MCF 10A (cell line): ENCODE data around the gene CBX4. TPM values are rescaled to one million over a fixed set of nuclear protein-coding genes. Genes with fewer than 3 reads are reported as not detected.

ENCODE experiments used
- BruUV-seq: library from RNA; stranded (reverse); fragments of 400-500 nt; replicated peaks from 2 replicates; lab custom pipeline; 2021; lab: Mats Ljungman, UMichigan
- CTCF ChIA-PET: fragments of 300-600 bp; sonication (Branson Sonifier 250); formaldehyde crosslinking; extraction: SDS; loops from one replicate; lab custom pipeline; 2021; ENCODE audit warnings: antibody characterized with exemption, inconsistent platforms; lab: Yijun Ruan, JAX
- POLR2A ChIA-PET: fragments of 300-600, 350-650 bp; sonication (Branson Sonifier 250); formaldehyde crosslinking; extraction: SDS; loops from one replicate; lab custom pipeline; 2020; ENCODE audit warnings: antibody characterized with exemption, inconsistent platforms; lab: Yijun Ruan, JAX
- DNase-seq: peaks from one replicate; pipeline ENCODE4 v3.0.0-alpha.2; 2018; ENCODE audit not compliant: unreplicated experiment
- H3K27ac Mint-ChIP-seq: one replicate; pipeline ENCODE4 v1.8.0; 2022; ENCODE audit warnings: mild to moderate bottlenecking, low read depth, mixed read lengths; ENCODE audit not compliant: unreplicated experiment
- H3K27me3 Mint-ChIP-seq: one replicate; pipeline ENCODE4 v1.8.0; 2022; ENCODE audit warnings: mixed read lengths; ENCODE audit not compliant: insufficient read depth, unreplicated experiment
- H3K36me3 Mint-ChIP-seq: one replicate; pipeline ENCODE4 v1.8.0; 2022; ENCODE audit warnings: mild to moderate bottlenecking, moderate library complexity, mixed read lengths; ENCODE audit not compliant: insufficient read depth, unreplicated experiment
- H3K4me1 Mint-ChIP-seq: one replicate; pipeline ENCODE4 v1.8.0; 2022; ENCODE audit warnings: mixed read lengths; ENCODE audit not compliant: insufficient read depth, unreplicated experiment
- H3K4me3 Mint-ChIP-seq: one replicate; pipeline ENCODE4 v1.8.0; 2022; ENCODE audit warnings: mild to moderate bottlenecking, moderate library complexity, mixed read lengths; ENCODE audit not compliant: unreplicated experiment
- H3K9me3 Mint-ChIP-seq: one replicate; pipeline ENCODE4 v1.8.0; 2022; ENCODE audit warnings: mixed read lengths; ENCODE audit not compliant: unreplicated experiment
- intact Hi-C: fragments of 100-400 bp; cut with micrococcal nuclease; formaldehyde crosslinking; loops from 2 replicates; pipeline ENCODE4 v1.14.1; 2022
- total RNA-seq: library from RNA; stranded (reverse); gene quantifications from 2 replicates; pipeline ENCODE4 v1.2.3, GENCODE V29; 2022
- TF ChIP-seq, protein P1 (sequence below): fragments of 200-600 bp; IDR thresholded peaks from one replicate; pipeline ENCODE4 v1.8.0; 2022; ENCODE audit warnings: antibody characterized with exemption, mild to moderate bottlenecking; ENCODE audit not compliant: unreplicated experiment

Gene CBX4
- total RNA-seq, 1 experiment from 2014 or later: 89.7 TPM

DNA sequence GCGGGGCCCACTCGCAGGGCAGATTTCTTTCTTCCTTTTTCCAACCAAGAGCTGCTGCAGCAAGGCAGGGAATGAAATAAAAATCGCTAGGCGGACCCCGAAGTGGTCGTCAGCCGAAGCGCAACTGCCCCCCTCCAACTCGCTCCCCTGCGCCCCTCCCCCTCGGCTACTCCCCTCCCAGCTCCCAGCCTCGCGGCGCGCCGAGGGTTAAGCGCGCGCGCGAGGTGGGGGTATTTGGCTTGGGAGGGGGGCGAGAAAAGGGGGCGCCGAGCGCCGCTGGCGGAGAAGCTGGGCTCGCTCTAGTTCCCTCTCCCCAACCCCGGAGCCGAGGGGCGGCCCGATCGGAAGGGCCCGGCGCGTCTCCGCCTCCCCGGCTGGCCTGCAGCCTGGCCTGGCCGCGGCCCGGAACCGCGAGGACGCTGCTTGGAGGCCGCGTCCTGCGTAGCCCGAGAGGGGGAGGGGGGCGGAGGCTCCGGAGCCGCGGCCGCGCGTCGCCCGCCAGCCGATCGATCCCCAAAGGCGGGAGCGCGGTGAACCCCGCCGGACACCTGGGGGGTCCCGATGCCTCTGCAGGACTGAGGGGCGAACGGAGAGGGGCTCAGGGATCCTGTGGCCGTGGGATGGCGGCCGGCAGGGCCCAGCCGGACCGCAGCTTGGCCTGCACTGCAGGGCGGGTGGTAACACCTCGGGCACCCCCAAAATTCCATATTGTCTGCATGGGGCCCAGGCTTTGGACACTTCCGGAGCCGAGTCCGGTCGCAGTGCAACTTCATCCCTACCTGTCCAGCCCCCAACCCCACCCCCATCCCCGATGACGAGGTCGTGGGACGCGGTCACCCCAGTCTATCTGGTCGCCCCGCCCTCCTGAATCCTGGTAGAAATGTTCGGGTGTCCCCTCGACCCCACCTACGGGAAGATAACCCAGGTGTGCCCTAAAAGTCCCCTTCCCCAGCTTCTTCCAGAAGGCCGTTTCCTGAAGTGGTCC is 4.9 kb upstream of the CBX4 start:
- Mint-ChIP-seq H3K4me3 (no peak overlapping the region), H3K9me3 (no peaks in the 10 kb centered on the region), H3K4me1 (no peaks in the 10 kb centered on the region), H3K36me3 (no peaks in the 10 kb centered on the region), H3K27me3 (peaks cover 11% of the 10 kb centered on the region), H3K27ac (no peak overlapping the region)
- CTCF ChIA-PET: interaction anchor here (1.2 kb wide), 1 partner anchor 72 kb away, joined by 3 read pairs; no protein-coding TSS in a partner anchor
- intact Hi-C loops: no loop called here
- BruUV-seq: no TSS peak
- TF ChIP-seq, protein P1, sequence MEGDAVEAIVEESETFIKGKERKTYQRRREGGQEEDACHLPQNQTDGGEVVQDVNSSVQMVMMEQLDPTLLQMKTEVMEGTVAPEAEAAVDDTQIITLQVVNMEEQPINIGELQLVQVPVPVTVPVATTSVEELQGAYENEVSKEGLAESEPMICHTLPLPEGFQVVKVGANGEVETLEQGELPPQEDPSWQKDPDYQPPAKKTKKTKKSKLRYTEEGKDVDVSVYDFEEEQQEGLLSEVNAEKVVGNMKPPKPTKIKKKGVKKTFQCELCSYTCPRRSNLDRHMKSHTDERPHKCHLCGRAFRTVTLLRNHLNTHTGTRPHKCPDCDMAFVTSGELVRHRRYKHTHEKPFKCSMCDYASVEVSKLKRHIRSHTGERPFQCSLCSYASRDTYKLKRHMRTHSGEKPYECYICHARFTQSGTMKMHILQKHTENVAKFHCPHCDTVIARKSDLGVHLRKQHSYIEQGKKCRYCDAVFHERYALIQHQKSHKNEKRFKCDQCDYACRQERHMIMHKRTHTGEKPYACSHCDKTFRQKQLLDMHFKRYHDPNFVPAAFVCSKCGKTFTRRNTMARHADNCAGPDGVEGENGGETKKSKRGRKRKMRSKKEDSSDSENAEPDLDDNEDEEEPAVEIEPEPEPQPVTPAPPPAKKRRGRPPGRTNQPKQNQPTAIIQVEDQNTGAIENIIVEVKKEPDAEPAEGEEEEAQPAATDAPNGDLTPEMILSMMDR: no peak
- POLR2A ChIA-PET: interaction anchor here (0.7 kb wide), 1 partner anchor 23 kb away, joined by 3 read pairs; no protein-coding TSS in a partner anchor
- DNase-seq: peak; percentile 47

DNA sequence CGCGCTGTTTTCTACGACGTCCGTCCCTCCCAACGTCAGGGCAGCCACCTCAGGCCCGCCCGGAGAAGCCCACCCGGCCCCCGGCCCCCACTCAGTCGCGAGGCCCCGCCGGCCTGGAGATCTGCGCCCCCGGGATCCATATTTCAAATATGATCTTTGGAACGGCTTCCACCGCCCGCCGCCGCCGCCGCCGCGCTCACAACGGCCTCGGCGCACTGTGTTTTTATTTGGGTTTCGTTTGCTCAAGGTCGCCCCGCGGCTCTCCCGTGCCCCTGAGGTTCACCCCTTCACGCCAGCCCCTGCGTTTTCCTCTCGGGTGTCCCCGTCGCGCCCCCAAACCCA is 4.2 kb upstream of the CBX4 start:
- ChIA-PET POLR2A (interaction anchor here (0.7 kb wide), 1 partner anchor 22 kb away, joined by 3 read pairs; no protein-coding TSS in a partner anchor), CTCF (interaction anchor here (0.6 kb wide), 1 partner anchor 571 kb away, joined by 3 read pairs; no protein-coding TSS in a partner anchor)
- Mint-ChIP-seq H3K9me3 (no peaks in the 10 kb centered on the region), H3K4me1 (no peaks in the 10 kb centered on the region), H3K27ac (no peak overlapping the region), H3K27me3 (peaks cover 11% of the 10 kb centered on the region), H3K36me3 (no peaks in the 10 kb centered on the region), H3K4me3 (no peak overlapping the region)
- no peak for DNase-seq
- TF ChIP-seq, protein P1: no peak
- intact Hi-C loops: no loop called here
- no TSS peak for BruUV-seq

DNA sequence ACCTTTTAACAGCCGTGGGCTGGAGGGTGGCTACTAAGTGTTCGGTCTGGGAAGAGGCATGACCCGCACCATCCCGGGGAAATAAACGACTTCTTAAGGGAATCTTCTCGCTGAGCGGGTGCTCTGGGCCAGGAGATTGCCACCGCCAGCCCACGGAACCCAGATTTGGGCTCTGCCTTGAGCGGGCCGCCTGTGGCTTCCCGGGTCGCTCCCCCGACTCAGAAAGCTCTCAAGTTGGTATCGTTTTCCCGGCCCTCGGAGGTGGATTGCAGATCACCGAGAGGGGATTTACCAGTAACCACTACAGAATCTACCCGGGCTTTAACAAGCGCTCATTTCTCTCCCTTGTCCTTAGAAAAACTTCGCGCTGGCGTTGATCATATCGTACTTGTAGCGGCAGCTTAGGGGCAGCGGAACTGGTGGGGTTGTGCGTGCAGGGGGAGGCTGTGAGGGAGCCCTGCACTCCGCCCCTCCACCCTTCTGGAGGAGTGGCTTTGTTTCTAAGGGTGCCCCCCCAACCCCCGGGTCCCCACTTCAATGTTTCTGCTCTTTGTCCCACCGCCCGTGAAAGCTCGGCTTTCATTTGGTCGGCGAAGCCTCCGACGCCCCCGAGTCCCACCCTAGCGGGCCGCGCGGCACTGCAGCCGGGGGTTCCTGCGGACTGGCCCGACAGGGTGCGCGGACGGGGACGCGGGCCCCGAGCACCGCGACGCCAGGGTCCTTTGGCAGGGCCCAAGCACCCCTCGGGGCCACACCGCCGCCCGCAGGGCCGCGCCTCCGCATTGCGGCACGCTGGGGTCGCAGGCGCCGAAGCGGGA is 3.6 kb upstream of the CBX4 start:
- TF ChIP-seq, protein P1: no peak
- H3K36me3 Mint-ChIP-seq: peaks cover under 1% of the 10 kb centered on the region
- BruUV-seq: no TSS peak
- DNase-seq: no peak
- no peak overlapping the region for H3K4me3 Mint-ChIP-seq
- H3K27me3 Mint-ChIP-seq: peaks cover 11% of the 10 kb centered on the region
- H3K27ac Mint-ChIP-seq: no peak overlapping the region
- intact Hi-C loops: no loop called here
- ChIA-PET POLR2A (interaction anchor here (0.6 to 4.0 kb wide), 3 partner anchors 7 to 816 kb away, joined by 4 to 46 read pairs (median 4); no protein-coding TSS in a partner anchor), CTCF (interaction anchor here (0.6 kb wide), 2 partner anchors 122 to 572 kb away, joined by 3 to 4 read pairs; no protein-coding TSS in a partner anchor)
- H3K4me1 Mint-ChIP-seq: no peaks in the 10 kb centered on the region
- no peaks in the 10 kb centered on the region for H3K9me3 Mint-ChIP-seq
